Stimulated activated CD4-positive, alpha-beta T cell treated with anti-CD3 and anti-CD28 coated beads, Interleukin-15, amount 100 ng/mL, for 1 hour (primary cell): Measurements from ENCODE around the gene DNAAF5.
"Not testable (repeated sequence)": the region's sequence is repeated elsewhere in the genome, so short reads cannot be mapped to it uniquely, and the experiment has no call there.

Experiments
- DNase-seq, 2 donors: peaks; one replicate each; pipeline ENCODE4 v3.0.0-alpha.2; 2020; ENCODE audit warnings: low read depth in 1 of 2, low spot score in 1 of 2

The DNAAF5 gene

DNA sequence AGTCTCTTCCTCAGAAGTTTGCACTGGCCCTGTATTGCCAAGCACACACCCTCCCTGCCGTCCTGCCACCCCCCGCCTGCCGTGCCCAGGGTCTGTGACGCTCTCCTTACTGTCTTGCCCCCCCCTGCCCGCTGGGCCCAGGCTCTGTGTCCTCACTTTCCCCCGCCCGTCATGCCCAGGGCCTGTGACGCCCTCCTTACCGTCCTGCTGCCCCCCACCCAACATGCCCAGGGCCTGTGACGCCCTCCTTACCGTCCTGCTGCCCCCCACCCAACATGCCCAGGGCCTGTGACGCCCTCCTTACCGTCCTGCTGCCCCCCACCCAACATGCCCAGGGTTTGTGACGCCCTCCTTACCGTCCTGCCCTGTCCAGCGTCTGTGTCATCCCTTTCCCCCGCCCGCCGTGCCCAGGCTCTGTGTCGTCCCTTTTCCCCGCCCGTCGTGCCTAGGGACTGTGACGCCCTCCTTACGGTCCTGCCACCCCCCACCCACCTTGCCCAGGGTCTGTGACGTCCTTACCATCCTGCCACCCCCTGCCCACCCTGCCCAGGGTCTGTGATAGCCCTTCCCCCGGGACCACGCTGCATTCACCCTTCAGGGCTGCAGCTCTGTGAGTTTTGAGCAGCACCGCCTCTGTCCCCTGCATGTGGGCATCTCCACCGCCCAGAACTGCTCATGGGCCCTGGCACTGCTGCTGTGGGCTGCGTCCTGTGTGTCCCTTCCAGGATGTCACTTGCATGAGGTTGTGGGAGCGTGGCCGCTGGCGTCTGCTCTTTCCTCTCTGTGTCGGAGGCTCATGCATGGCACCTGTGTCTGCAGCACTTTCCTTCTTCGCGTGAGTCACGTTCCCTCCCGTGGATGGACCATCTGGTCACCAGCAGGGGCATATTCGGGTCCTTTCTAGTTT is 19.9 kb downstream of the DNAAF5 start:
- DNase-seq = no peak

- no peak for DNase-seq
Measured at GRCh38 chr7:747186-747585, 20.7 kb downstream of the DNAAF5 start.

- no peak for DNase-seq
Measured at GRCh38 chr7:748446-748845, 21.9 kb downstream of the DNAAF5 start.

DNA sequence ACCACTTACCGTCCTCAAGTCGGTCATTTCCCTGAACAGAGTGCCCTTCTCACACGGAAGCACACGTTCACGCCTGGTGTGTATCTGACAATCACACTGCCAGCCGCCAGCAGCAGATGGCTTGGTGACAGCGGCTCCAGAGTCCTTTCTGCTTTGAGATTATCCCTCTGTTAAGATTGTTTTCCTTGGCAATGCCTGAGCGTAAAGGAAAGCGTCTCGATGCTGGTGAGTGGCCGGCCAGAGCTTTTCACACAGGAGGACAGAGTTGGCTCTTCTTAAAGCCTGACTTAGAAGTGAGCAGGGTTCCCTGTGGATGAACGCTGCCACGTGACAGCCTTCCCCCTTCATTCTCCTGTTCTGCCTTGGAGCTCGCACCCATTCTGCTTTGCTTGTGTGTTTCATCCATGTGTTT is 22.6 kb downstream of the DNAAF5 start:
- DNase-seq = no peak

DNA sequence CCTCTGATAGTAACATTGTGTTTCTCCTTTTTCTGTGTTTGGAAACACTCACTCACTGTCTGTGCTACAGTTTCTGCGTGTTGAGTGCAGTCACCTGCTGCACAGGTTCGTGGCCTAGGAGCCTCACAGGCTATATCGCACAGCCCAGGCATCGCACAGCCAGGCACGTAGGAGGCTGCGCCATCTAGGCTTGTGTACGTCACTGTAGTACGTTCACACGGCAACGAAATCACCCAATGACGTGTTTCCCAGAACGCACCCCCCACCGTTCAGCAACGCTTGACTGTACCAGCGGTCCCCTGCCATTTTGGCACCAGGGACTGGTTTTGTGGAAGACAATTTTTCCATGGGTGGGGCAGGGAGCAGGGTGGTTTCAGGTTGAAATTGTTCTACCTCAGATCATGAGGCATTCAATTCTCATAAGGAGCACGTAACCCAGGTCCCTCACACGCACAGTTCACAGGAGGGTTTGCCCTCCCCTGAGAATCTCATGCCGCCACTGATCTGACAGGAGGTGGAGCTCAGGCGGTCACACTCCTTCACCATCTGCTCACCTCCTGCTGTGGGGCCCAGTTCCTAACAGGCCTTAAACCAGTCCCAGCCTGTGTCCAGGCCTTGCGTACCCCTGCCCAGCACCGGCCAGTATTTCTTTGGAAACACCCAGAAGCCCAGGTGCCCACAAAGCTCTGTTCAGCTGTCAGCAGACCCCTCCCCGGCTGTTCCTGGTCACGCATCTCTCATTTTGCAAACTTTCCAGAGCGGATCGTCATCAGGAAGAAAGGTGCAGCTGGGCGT is 23.8 kb downstream of the DNAAF5 start:
- no peak for DNase-seq

GRCh38 chr7:751826-752225 is 25.3 kb downstream of the DNAAF5 start:
- DNase-seq = no peak

DNA sequence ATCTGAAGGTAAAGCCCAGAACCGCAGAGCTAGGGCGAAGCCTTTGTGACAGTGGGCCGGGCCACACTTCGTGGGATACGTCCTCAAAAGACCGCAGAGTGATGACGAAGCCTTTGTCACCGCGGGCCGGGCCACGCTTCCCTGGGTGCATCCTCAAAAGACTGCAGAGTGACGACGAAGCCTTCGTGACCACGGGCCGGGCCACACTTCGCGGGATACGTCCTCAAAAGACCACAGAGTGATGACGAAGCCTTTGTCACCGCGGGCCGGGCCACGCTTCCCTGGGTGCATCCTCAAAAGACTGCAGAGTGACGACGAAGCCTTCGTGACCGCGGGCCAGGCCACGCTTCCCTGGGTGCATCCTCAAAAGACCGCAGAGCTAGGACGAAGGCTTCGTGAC is 25.8 kb downstream of the DNAAF5 start:
- not testable (repeated sequence) for DNase-seq

- DNase-seq = no peak
Measured at GRCh38 chr7:753190-753589, 26.7 kb downstream of the DNAAF5 start.

DNA sequence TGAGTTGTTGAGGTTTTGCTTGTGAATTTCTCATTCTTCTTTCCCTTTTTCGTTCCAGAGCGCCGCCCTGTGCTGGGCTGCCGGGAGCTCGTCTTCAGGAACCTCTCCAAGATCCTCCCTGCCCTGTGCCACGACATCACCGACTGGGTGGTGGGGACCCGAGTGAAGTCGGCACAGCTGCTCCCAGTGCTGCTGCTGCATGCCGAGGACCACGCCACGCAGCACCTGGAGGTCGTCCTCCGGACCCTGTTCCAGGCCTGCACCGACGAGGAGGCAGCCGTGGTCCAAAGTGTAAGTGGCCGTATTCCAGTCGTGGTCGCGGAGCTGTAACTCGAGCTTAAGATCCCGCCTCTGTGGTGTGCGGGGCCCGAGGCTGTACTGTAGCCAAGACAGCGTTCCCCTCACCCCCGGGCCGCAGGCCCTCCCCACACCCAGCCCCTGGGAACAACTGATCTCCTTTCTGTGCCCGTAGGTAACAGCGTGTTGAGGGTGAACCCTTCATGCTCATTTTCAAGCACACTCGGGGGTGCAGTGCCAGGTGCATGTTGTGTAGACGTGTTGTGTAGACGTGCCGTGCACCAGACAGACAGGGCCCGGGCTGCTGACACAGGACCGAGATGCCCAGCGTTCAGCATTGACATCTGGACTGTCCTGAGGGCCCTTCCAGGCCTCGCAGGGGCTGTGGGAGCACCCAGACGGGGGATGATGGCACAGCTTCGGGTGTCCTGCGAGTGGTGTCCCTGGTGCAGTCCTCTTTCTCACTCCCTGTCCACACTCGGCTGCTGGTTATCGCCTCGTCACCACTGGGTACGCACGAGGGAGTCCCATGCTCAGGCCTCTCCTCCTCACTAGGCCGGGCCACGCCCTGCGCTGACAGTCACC is 28.3 kb downstream of the DNAAF5 start:
- no peak for DNase-seq

GRCh38 chr7:755413-755805 is 28.9 kb downstream of the DNAAF5 start:
- DNase-seq = no peak

- DNase-seq = no peak
Measured at GRCh38 chr7:756231-756927, 29.9 kb downstream of the DNAAF5 start.

- DNase-seq = no peak
Measured at GRCh38 chr7:756928-757560, 30.5 kb downstream of the DNAAF5 start.

- DNase-seq = no peak
Measured at GRCh38 chr7:757741-758163, 31.3 kb downstream of the DNAAF5 start.

DNA sequence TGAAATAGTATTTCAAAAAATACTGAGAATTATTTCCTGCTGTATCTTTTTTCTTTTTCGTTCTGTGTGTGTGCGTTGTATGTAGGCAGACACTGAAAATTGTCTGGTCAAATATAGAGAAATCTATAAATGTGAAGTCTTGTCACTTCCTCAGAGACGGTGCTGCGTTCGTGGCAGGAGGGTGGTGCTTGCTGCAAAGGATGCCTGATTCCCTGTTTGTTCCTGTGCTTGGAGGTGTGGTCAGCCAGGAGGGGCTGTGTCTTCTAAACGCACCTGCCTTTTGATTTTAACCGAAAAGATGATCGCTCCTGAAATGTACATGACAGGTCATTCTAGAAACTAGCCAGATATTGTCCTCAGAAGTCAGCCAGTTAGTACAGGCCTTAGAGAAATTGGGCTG is 33.1 kb downstream of the DNAAF5 start:
- DNase-seq = no peak

DNA sequence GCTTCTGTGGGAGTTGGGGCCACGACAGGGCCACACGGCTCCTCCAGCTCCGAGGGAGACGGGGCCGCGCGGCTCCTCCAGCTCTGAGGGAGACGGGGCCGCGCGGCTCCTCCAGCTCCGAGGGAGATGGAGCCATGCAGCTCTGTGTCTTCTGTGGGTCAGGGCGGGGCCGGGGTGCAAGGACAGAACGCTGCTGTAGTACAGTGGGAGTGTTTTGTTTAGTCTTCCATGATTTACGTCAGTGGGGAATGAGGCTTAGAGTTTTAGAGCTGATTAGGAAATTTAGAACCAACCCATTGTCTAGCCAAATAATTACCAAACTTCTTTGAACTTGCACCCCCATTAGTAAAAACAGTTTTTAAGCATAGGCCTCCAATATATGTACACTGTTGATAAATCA is 33.5 kb downstream of the DNAAF5 start:
- no peak for DNase-seq

DNA sequence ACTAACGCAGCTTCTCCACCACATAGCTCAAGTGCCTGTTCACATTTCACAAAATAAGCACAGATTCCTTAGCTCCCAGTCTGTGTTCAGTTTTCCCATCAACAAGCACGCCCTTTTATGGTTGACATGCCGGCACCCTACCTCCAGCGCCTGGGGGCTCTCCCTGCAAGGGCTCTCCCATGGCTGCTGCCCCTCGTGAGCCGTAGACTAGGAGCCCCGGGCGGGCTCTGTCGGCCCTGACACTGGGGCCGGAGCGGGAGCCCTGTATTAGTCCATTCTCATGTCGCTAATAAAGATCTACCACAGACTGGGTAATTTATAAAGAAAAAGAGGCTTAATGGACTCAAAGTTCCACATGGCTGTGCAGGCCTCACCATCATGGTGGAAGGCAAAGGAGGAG is 34.6 kb downstream of the DNAAF5 start:
- no peak for DNase-seq

DNA sequence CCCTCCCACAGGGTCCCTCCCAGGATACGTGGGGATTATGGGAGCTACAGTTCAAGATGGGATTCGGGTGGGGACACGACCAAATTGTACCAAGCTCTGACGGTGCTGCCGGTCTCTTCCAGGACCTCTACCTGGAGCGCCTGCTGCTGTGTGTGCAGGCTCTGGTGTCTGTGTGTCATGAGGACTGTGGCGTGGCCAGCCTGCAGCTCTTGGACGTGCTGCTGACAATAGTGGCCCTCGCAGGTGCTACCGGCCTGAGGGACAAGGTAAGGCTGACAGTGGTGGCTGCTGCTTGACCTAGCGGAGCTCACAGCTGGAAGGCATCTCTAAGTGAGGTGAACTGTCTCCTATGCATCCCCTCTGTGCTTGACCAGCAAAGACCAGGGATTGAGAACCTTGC is 35.1 kb downstream of the DNAAF5 start:
- DNase-seq = no peak

DNA sequence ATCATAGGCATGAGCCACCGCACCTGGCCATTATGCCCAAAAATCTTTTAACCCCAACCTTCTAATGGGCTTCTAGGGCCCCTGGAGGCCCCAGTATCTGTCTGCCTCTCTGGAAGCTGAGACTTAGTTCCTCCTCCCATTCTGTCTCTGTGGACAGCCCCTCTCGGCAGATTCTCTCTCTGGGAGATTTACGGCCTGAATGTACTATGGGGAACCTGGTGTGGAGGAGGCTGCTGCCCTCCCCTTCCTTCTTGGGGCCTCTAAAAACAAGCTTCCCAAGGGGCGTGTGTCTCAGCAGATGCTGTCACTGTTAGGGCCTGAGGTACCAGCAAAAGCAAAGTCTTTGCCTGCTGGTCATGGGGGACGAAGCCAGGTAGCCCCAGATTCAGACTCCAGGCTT is 36.4 kb downstream of the DNAAF5 start:
- no peak for DNase-seq

DNA sequence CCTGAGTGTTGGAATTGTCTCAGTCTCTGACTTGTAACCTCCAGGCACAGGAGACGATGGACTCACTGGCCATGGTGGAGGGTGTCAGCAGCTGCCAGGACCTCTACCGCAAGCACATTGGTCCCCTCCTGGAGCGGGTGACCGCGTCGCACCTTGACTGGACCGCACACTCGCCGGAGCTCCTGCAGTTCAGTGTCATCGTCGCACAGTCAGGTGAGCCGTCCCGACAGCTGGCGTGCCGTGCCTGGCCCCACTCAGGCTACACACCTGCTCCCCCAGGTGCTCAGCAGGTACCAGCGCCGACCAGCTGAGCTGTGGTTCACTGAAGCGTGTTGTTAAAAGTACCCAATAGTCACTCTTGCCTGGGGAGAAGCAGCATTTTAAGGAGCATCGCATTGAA is 37.3 kb downstream of the DNAAF5 start:
- no peak for DNase-seq

- no peak for DNase-seq
Measured at GRCh38 chr7:765383-765782, 38.9 kb downstream of the DNAAF5 start.
